K562 (cell line): Measurements from ENCODE around the gene AGAP1. TPM values are rescaled to one million over a fixed set of nuclear protein-coding genes. Genes with fewer than 3 reads are reported as not detected.

ENCODE experiments used
- ATAC-seq: fragments of 200-7000 bp; cut with Tn5 transposase; 3 replicates; pipeline ENCODE4 v1.9.1; 2020; ENCODE audit warnings: moderate library complexity
- BruUV-seq: library from RNA; stranded (reverse); fragments of 400-500 nt; replicated peaks from 2 replicates; lab custom pipeline; 2021; lab: Mats Ljungman, UMichigan
- CTCF ChIA-PET: fragments of 300-600 bp; formaldehyde crosslinking; extraction: SDS; loops from one replicate; lab custom pipeline; 2021; ENCODE audit warnings: low intra/inter-chr PET ratio; lab: Yijun Ruan, JAX
- POLR2A ChIA-PET: fragments of 300-600, 350-650 bp; sonication (Branson Sonifier 250); formaldehyde crosslinking; extraction: SDS; loops from one replicate; lab custom pipeline; 2021; ENCODE audit warnings: antibody characterized with exemption, inconsistent platforms; lab: Yijun Ruan, JAX
- DNase-seq, 4 experiments: peaks; one replicate each; pipeline versions ENCODE4 v3.0.0 to v3.0.0-alpha.2; 2011 to 2018; ENCODE audit warnings: low spot score in 3 of 4, mixed read lengths in 3 of 4; ENCODE audit errors: extremely low read depth in 1 of 4
- FAIRE-seq: peaks from 2 replicates; lab custom pipeline; 2011; peaks lifted over from hg19 to GRCh38; lab: Jason Lieb, UNC
- H2AFZ ChIP-seq: 2 replicates; pipeline ENCODE4 v1.6.0; 2011; ENCODE audit warnings: low read depth, low read length, control low read depth, inconsistent platforms
- H3K27ac ChIP-seq: fragments of 200-600 bp; 3 replicates; pipeline ENCODE4 v1.8.0; 2011; ENCODE audit warnings: low read depth, mild to moderate bottlenecking, control low read depth, inconsistent platforms, low read length, moderate library complexity, mixed read lengths; ENCODE audit errors: extremely low read depth
- H3K27me3 ChIP-seq, 2 experiments: fragments of 300-600 bp in 1 of 2; 2 replicates in 1 of 2; 3 replicates in 1 of 2; pipeline versions ENCODE4 v1.6.0 to v1.8.0; 2011; ENCODE audit warnings: inconsistent platforms in 2 of 2, low read length in 2 of 2, mild to moderate bottlenecking in 1 of 2, mixed read lengths in 1 of 2, moderate library complexity in 1 of 2; ENCODE audit not compliant: control insufficient read depth in 2 of 2, insufficient read depth in 2 of 2
- H3K36me3 ChIP-seq: fragments of 300-600 bp; 3 replicates; pipeline ENCODE4 v1.8.0; 2011; ENCODE audit warnings: mild to moderate bottlenecking, low read length, inconsistent platforms; ENCODE audit not compliant: control insufficient read depth, insufficient read depth
- H3K4me1 ChIP-seq, 2 experiments: fragments of 200-600 bp in 1 of 2; replicated peaks in 1 of 2; 2 replicates in 1 of 2; 3 replicates in 1 of 2; pipeline versions ENCODE4 v1.5.1 to v1.8.0; 2011; ENCODE audit warnings: inconsistent platforms in 2 of 2, low read length in 2 of 2, mild to moderate bottlenecking in 1 of 2, mixed read lengths in 1 of 2, moderate library complexity in 1 of 2; ENCODE audit not compliant: control insufficient read depth in 2 of 2, insufficient read depth in 2 of 2
- H3K4me2 ChIP-seq: 2 replicates; pipeline ENCODE4 v1.6.1; 2011; ENCODE audit warnings: low read length, control low read depth, inconsistent platforms, mixed read lengths; ENCODE audit not compliant: insufficient read depth
- H3K4me3 ChIP-seq: fragments of 200-600 bp; sonication (generic), shearing (Covaris generic); 2 replicates; pipeline ENCODE4 v1.5.1; 2016; ENCODE audit warnings: control low read depth, inconsistent platforms
- H3K79me2 ChIP-seq: fragments of 200-600 bp; 3 replicates; pipeline ENCODE4 v1.8.0; 2011; ENCODE audit warnings: low read length, inconsistent platforms; ENCODE audit not compliant: control insufficient read depth, insufficient read depth
- H3K9ac ChIP-seq, 2 experiments: 2 replicates each; pipeline versions ENCODE4 v1.6.0 to v1.6.1; 2011; ENCODE audit warnings: low read depth in 2 of 2, low read length in 2 of 2, control low read depth in 1 of 2, inconsistent platforms in 1 of 2, mild to moderate bottlenecking in 1 of 2, mixed read lengths in 1 of 2; ENCODE audit not compliant: insufficient read depth in 1 of 2
- H3K9me1 ChIP-seq: one replicate; pipeline ENCODE4 v1.6.0; 2011; ENCODE audit warnings: inconsistent platforms, mild to moderate bottlenecking, low read length, moderate library complexity; ENCODE audit not compliant: control insufficient read depth, insufficient read depth
- H3K9me3 ChIP-seq: replicated peaks from 2 replicates; pipeline ENCODE4 v1.5.1; 2011; ENCODE audit warnings: low read depth, low read length, inconsistent platforms; ENCODE audit not compliant: control insufficient read depth, insufficient read depth
- H4K20me1 ChIP-seq: replicated peaks from 2 replicates; pipeline ENCODE4 v1.6.1; 2011; ENCODE audit warnings: low read length, inconsistent platforms, mixed read lengths; ENCODE audit not compliant: control insufficient read depth, insufficient read depth
- BHLHE40 ChIP-seq: IDR thresholded peaks from 2 replicates; pipeline ENCODE4 v1.6.1; 2011; ENCODE audit warnings: low read length, improper control_type of control experiment
- E4F1 ChIP-seq: fragments of 250-450 bp; sonication (Bioruptor Pico); IDR thresholded peaks from 2 replicates; pipeline ENCODE4 v1.5.0; 2021; ENCODE audit warnings: mild to moderate bottlenecking, borderline replicate concordance
- GABPB1 ChIP-seq: sonication (generic); formaldehyde crosslinking; IDR thresholded peaks from 2 replicates; pipeline ENCODE4 v1.8.0; 2022; ENCODE audit warnings: mild to moderate bottlenecking, missing genetic modification reagents
- HDAC3 ChIP-seq: fragments of 450-650 bp; IDR thresholded peaks from 2 replicates; pipeline ENCODE4 v1.6.1; 2018; ENCODE audit warnings: borderline replicate concordance, mild to moderate bottlenecking, moderate library complexity; ENCODE audit not compliant: partially characterized antibody
- MAFK ChIP-seq: IDR thresholded peaks from 2 replicates; pipeline ENCODE4 v1.6.1; 2011; ENCODE audit warnings: low read length, improper control_type of control experiment
- MCM7 ChIP-seq, 2 experiments: fragments of 450-650 bp; IDR thresholded peaks; 2 replicates each; pipeline ENCODE4 v1.6.1; 2016 to 2018
- MTA2 ChIP-seq: fragments of 450-650 bp; IDR thresholded peaks from 2 replicates; pipeline ENCODE4 v1.6.1; 2016; ENCODE audit warnings: low read depth
- NFE2 ChIP-seq: IDR thresholded peaks from 2 replicates; pipeline ENCODE4 v1.6.1; 2014; ENCODE audit warnings: antibody characterized with exemption, low read depth
- NR2C2 ChIP-seq, 2 experiments: fragments of 200-800 bp in 1 of 2; sonication (Bioruptor generic) in 1 of 2; sonication (generic) in 1 of 2; formaldehyde crosslinking in 1 of 2; IDR thresholded peaks; 2 replicates each; pipeline versions ENCODE4 v1.6.1 to v1.8.0; 2016 to 2022; ENCODE audit warnings: mild to moderate bottlenecking in 1 of 2, missing compliant biosample characterization in 1 of 2, missing genetic modification characterization in 1 of 2, missing genetic modification reagents in 1 of 2
- PYGO2 ChIP-seq: fragments of 450-650 bp; IDR thresholded peaks from 2 replicates; pipeline ENCODE4 v1.6.1; 2016; ENCODE audit warnings: mild to moderate bottlenecking, missing genetic modification characterization, moderate library complexity, missing compliant biosample characterization
- RUNX1 ChIP-seq: sonication (generic); IDR thresholded peaks from 2 replicates; pipeline ENCODE4 v1.6.1; 2016; ENCODE audit warnings: antibody characterized with exemption, low read depth
- SMARCA4 ChIP-seq: fragments of 450-650 bp; IDR thresholded peaks from 2 replicates; pipeline ENCODE4 v1.6.1; 2016
- YBX1 ChIP-seq: fragments of 450-650 bp; IDR thresholded peaks from 2 replicates; pipeline ENCODE4 v1.7.1; 2016; ENCODE audit warnings: mild to moderate bottlenecking
- ZNF324 ChIP-seq: fragments of 250-450 bp; sonication (Bioruptor Pico); IDR thresholded peaks from 2 replicates; pipeline ENCODE4 v1.4.0; 2020; ENCODE audit warnings: mild to moderate bottlenecking
- ZNF41 ChIP-seq: fragments of 250-450 bp; sonication (Bioruptor Pico); conservative IDR thresholded peaks from 2 replicates; pipeline ENCODE4 v1.4.0; 2020; ENCODE audit warnings: mild to moderate bottlenecking
- ZNF717 ChIP-seq: fragments of 250-450 bp; sonication (Bioruptor Pico); IDR thresholded peaks from 2 replicates; pipeline ENCODE4 v1.5.0; 2021
- WGBS: fragments of 100-300 bp; shearing (Covaris generic); methylation state at CpG from one replicate; pipeline ENCODE4 v1.1.6; 2016; ENCODE audit warnings: low coverage, mixed read lengths; ENCODE audit not compliant: insufficient coverage; ENCODE audit errors: missing lambda C conversion rate; 5-methylcytosine and 5-hydroxymethylcytosine counted together
- in situ Hi-C: fragments of 300-500 bp; cut with MboI; formaldehyde crosslinking; loops from 4 replicates; pipeline ENCODE4 v1.15.0; 2018; ENCODE audit warnings: inconsistent platforms, mixed read lengths
- intact Hi-C: fragments of 100-400 bp; cut with micrococcal nuclease; formaldehyde crosslinking; loops from 2 replicates; pipeline ENCODE4 v1.14.2; 2022
- polyA plus RNA-seq, 8 experiments: library from polyadenylated mRNA; depleted of rRNA in 4 of 8; stranded (reverse) in 5 of 8; unstranded in 3 of 8; fragments of >200 nt; fragmentation: Nextera tagmentation in 2 of 8; fragmentation: Illumina TruSeq in 1 of 8; extraction: Ambion mirVana in 2 of 8; extraction: Trizol in 1 of 8; gene quantifications; 2 replicates each; pipeline versions ENCODE4 v1.2.1 to v1.2.3, GENCODE V29; 2011 to 2014; ENCODE audit warnings: inconsistent platforms in 1 of 8, missing spikeins in 1 of 8
- total RNA-seq, 7 experiments: library from RNA; depleted of rRNA in 6 of 7; stranded (reverse); fragments of >200 nt in 6 of 7; fragmentation: Illumina TruSeq in 2 of 7; extraction: Trizol in 2 of 7; gene quantifications; 2 replicates each; pipeline versions ENCODE4 v1.2.1 to v1.2.3, GENCODE V29; 2011 to 2021; ENCODE audit warnings: low replicate concordance in 1 of 7

AGAP1 gene
- total and polyA plus RNA-seq, 9 of the 15 experiments (the other 6 are each of a cell fraction or from before 2014, with no cell fraction given) = 1.3 to 24.0 (median 10.6) TPM

GRCh38 chr2:235611756-235612155, 117.9 kb downstream of the AGAP1 start:
- Histone ChIP-seq H3K9me1 (no peaks in the 10 kb centered on the region), H2AFZ (no peak overlapping the region), H3K27ac (no peak overlapping the region), H3K4me3 (no peak overlapping the region), H3K4me1 (peaks cover 0 to 3% of the 10 kb centered on the region in 2 experiments; a peak in 2 of 5 replicates), H3K9ac (no peak overlapping the region), H3K79me2 (peaks cover 73% of the 10 kb centered on the region), H3K27me3 (no peaks in the 10 kb centered on the region), H3K9me3 (no peaks in the 10 kb centered on the region), H4K20me1 (peaks cover 16% of the 10 kb centered on the region; the same call in 1 of the 2 replicates), H3K36me3 (no peaks in the 10 kb centered on the region), H3K4me2 (no peak overlapping the region)
- FAIRE-seq (no peak), ATAC-seq (no peak), DNase-seq (no peak)
- BruUV-seq = no TSS peak
- intact Hi-C loops (no loop called here), in situ Hi-C loops (no loop called here)
- TF ChIP-seq HDAC3 (no peak), ZNF717 (no peak), SMARCA4 (no peak), MAFK (no peak), MCM7 (IDR thresholded peaks at IDR 0.05) (no peak), GABPB1 (no peak)
- WGBS = 73% methylated on average over 6 of the region's 7 CpGs
- ChIA-PET CTCF (no interaction called here), POLR2A (interaction anchor here (1.1 kb wide), 1 partner anchor 7 kb away, joined by 4 read pairs; no protein-coding TSS in a partner anchor)

GRCh38 chr2:235612181-235612950, 118.5 kb downstream of the AGAP1 start:
- Histone ChIP-seq H2AFZ (no peak overlapping the region), H3K4me1 (peaks cover 0 to 3% of the 10 kb centered on the region in 2 experiments; a peak in 2 of 5 replicates), H3K27ac (no peak overlapping the region), H3K79me2 (peaks cover 76% of the 10 kb centered on the region), H3K4me3 (no peak overlapping the region), H3K27me3 (no peaks in the 10 kb centered on the region), H3K9me1 (no peaks in the 10 kb centered on the region), H3K9me3 (no peaks in the 10 kb centered on the region), H3K9ac (no peak overlapping the region), H3K36me3 (no peaks in the 10 kb centered on the region), H3K4me2 (no peak overlapping the region), H4K20me1 (peaks cover 11% of the 10 kb centered on the region; the same call in 1 of the 2 replicates)
- ChIA-PET CTCF (no interaction called here), POLR2A (no interaction called here)
- ATAC-seq (no peak), FAIRE-seq (no peak), DNase-seq (no peak)
- intact Hi-C loops (no loop called here), in situ Hi-C loops (no loop called here)
- no TSS peak for BruUV-seq
- 89% methylated on average over 15 of the region's 15 CpGs for WGBS
- no peak for TF ChIP-seq YBX1
- no peak for TF ChIP-seq NFE2
- no peak for TF ChIP-seq PYGO2
- no peak for TF ChIP-seq NR2C2 (CRISPR knock-in tag; IDR thresholded peaks at IDR 0.05)
- no peak for TF ChIP-seq NR2C2 (tag; IDR thresholded peaks at IDR 0.05)
- TF ChIP-seq RUNX1 = no peak
- no peak for TF ChIP-seq ZNF717
- no peak for TF ChIP-seq BHLHE40
- TF ChIP-seq MTA2 = no peak
- no peak for TF ChIP-seq E4F1 (CRISPR knock-in tag)
- no peak for TF ChIP-seq ZNF324 (CRISPR knock-in tag)
- no peak for TF ChIP-seq ZNF41
